Uterus (tissue), 4 donors: ENCODE measurements around the gene ZDHHC6. TPM values are rescaled to one million over a fixed set of nuclear protein-coding genes. Genes with fewer than 3 reads are reported as not detected.
"Not testable (repeated sequence)": the region's sequence is repeated elsewhere in the genome, so short reads cannot be mapped to it uniquely, and the experiment has no call there.

Experiments
- DNase-seq, 2 donors: peaks; one replicate each; pipeline ENCODE4 v3.0.0-alpha.2; 2019 to 2020
- H3K27ac ChIP-seq, 2 donors: fragments of 200-600 bp; sonication (generic); 1 replicate in 1 of 2; 2 replicates in 1 of 2; pipeline ENCODE4 v1.5.1; 2016 to 2018
- H3K27me3 ChIP-seq, 2 donors: fragments of 200-600 bp; sonication (generic); one replicate each; pipeline ENCODE4 v1.5.1; 2018 to 2019; ENCODE audit warnings: control low read depth in 1 of 2
- H3K36me3 ChIP-seq, 2 donors: fragments of 200-600 bp; sonication (generic); one replicate each; pipeline ENCODE4 v1.5.1; 2019; ENCODE audit warnings: control low read depth in 1 of 2
- H3K4me1 ChIP-seq, 2 donors: fragments of 200-600 bp; sonication (generic); one replicate each; pipeline ENCODE4 v1.5.1; 2018 to 2019; ENCODE audit warnings: control low read depth in 1 of 2
- H3K4me3 ChIP-seq, 2 donors: fragments of 200-600 bp; sonication (generic); 1 replicate in 1 of 2; 2 replicates in 1 of 2; pipeline ENCODE4 v1.5.1; 2018 to 2019; ENCODE audit warnings: mild to moderate bottlenecking in 1 of 2
- H3K9me3 ChIP-seq, 2 donors: fragments of 200-600 bp; sonication (generic); one replicate each; pipeline ENCODE4 v1.5.1; 2019; ENCODE audit warnings: control low read depth in 1 of 2
- CTCF ChIP-seq, 4 experiments: fragments of 200-600 bp in 2 of 4; fragments of 450-650 bp in 2 of 4; sonication (generic) in 2 of 4; IDR thresholded peaks; one replicate each; pipeline ENCODE4 v1.5.1; 2016 to 2019; ENCODE audit warnings: antibody characterized with exemption in 4 of 4, mild to moderate bottlenecking in 2 of 4, moderate library complexity in 1 of 4
- POLR2A ChIP-seq, 2 donors: fragments of 450-650 bp; IDR thresholded peaks; one replicate each; pipeline ENCODE4 v1.6.1; 2016; ENCODE audit warnings: antibody characterized with exemption in 2 of 2, mild to moderate bottlenecking in 1 of 2, moderate library complexity in 1 of 2
- intact Hi-C: fragments of 100-400 bp; cut with DNase I; formaldehyde crosslinking; loops from one replicate; pipeline ENCODE4 v1.15.1; 2023; ENCODE audit warnings: low total_unique reads
- total RNA-seq, 4 donors: library from RNA; depleted of rRNA in 3 of 4; stranded (reverse); fragments of >200 nt in 3 of 4; gene quantifications; one replicate each; pipeline versions ENCODE4 v1.1.0 to v1.2.4, GENCODE V29; 2014 to 2023
- donor health status: DM: yes; HTN: yes; CAD: no.

ZDHHC6 gene
- total RNA-seq, 4 donors from 2014 or later, result 22.9 to 89.7 (median 39.9) TPM

GRCh38 chr10:112390125-112390703, 56.5 kb downstream of the ZDHHC6 start:
- no peak for DNase-seq
- H3K27ac ChIP-seq, result no peak overlapping the region
- no peak overlapping the region for H3K4me3 ChIP-seq
- no peaks in the 10 kb centered on the region for H3K27me3 ChIP-seq
- no peaks in the 10 kb centered on the region for H3K36me3 ChIP-seq
- no peaks in the 10 kb centered on the region for H3K4me1 ChIP-seq
- H3K9me3 ChIP-seq, result no peaks in the 10 kb centered on the region
- TF ChIP-seq CTCF (IDR thresholded peaks at IDR 0.05) (no peak), POLR2A (IDR thresholded peaks at IDR 0.05) (no peak)
- intact Hi-C loops, result no loop called here

- Histone ChIP-seq H3K4me3 (no peak overlapping the region), H3K36me3 (no peaks in the 10 kb centered on the region), H3K4me1 (no peaks in the 10 kb centered on the region), H3K27me3 (no peaks in the 10 kb centered on the region), H3K9me3 (no peaks in the 10 kb centered on the region), H3K27ac (peak overlapping the region in 1 of 2 donors; percentile 43)
- no peak for DNase-seq
- no peak for TF ChIP-seq CTCF (IDR thresholded peaks at IDR 0.05)
- TF ChIP-seq POLR2A (IDR thresholded peaks at IDR 0.05), result no peak
- intact Hi-C loops, result no loop called here
Observed at GRCh38 chr10:112389271-112389822, 57.4 kb downstream of the ZDHHC6 start.

DNA sequence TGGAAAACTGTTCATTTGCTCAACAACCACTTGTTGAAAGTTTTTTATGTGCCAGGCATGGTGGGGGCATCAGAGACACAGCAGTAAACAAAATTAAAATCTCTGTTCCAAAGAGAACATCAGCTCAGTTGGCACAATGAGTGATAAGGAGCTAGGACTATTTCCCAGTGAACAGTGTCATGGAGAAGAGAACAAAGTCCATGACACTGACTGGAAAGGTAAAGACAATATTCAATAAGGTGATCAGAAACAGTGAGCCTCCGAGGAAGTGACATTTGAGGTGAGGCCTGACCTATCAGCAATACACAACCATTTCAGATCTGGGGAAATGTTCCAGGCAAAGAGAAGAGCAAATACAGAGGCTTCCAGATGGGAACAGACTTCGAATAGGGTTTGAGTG, 58.2 kb downstream of the ZDHHC6 start:
- Histone ChIP-seq H3K4me1 (no peaks in the 10 kb centered on the region), H3K27me3 (no peaks in the 10 kb centered on the region), H3K9me3 (no peaks in the 10 kb centered on the region), H3K36me3 (no peaks in the 10 kb centered on the region), H3K4me3 (no peak overlapping the region), H3K27ac (no peak overlapping the region)
- no peak for TF ChIP-seq POLR2A (IDR thresholded peaks at IDR 0.05)
- TF ChIP-seq CTCF (IDR thresholded peaks at IDR 0.05), result no peak
- DNase-seq, result no peak
- intact Hi-C loops, result no loop called here

- H3K36me3 ChIP-seq, H3K9me3 ChIP-seq, H3K4me3 ChIP-seq, H3K27ac ChIP-seq, DNase-seq, intact Hi-C loops, H3K4me1 ChIP-seq, H3K27me3 ChIP-seq: not testable (repeated sequence)
Observed at GRCh38 chr10:112388056-112388455, 58.7 kb downstream of the ZDHHC6 start.

DNA sequence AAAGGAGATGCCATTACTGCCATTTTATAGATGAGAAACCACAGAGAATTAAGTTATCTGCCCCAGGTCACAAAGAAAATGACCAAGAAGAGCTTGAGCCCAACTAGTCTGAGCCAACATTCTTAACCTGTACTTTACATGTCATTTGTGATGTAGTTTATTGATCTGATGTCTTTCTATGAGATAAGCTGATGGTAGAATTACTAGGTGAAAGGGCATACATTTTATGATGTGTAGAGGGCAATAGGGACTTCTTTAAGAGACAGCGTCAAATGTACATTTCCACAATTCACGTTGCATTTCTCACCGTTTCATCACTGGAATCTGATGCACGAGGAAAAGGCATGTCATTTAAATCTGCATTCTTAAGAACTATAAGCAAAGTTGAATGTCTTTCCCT, 61.5 kb downstream of the ZDHHC6 start:
- Histone ChIP-seq H3K9me3 (no peaks in the 10 kb centered on the region), H3K4me1 (no peaks in the 10 kb centered on the region), H3K27me3 (no peaks in the 10 kb centered on the region), H3K4me3 (no peak overlapping the region), H3K36me3 (no peaks in the 10 kb centered on the region), H3K27ac (no peak overlapping the region)
- no peak for DNase-seq
- intact Hi-C loops, result no loop called here
- TF ChIP-seq CTCF (IDR thresholded peaks at IDR 0.05), result no peak
- TF ChIP-seq POLR2A (IDR thresholded peaks at IDR 0.05), result no peak

- H3K27me3 ChIP-seq, result no peaks in the 10 kb centered on the region
- no peak for TF ChIP-seq CTCF (IDR thresholded peaks at IDR 0.05)
- no peak for TF ChIP-seq POLR2A (IDR thresholded peaks at IDR 0.05)
- no peak overlapping the region for H3K4me3 ChIP-seq
- no peak for DNase-seq
- intact Hi-C loops, result no loop called here
- H3K4me1 ChIP-seq, result no peaks in the 10 kb centered on the region
- no peaks in the 10 kb centered on the region for H3K9me3 ChIP-seq
- no peak overlapping the region for H3K27ac ChIP-seq
- no peaks in the 10 kb centered on the region for H3K36me3 ChIP-seq
Observed at GRCh38 chr10:112384141-112384540, 62.6 kb downstream of the ZDHHC6 start.
